Activated CD4-positive, alpha-beta T cell treated with anti-CD3 and anti-CD28 coated beads, Interleukin-2, amount 50 U/mL, for 48 hours (primary cell): Measurements from ENCODE around the gene NDUFC2.
"Not testable (repeated sequence)": the region's sequence is repeated elsewhere in the genome, so short reads cannot be mapped to it uniquely, and the experiment has no call there.

Experiments
- DNase-seq, 2 experiments: peaks; one replicate each; pipeline ENCODE4 v3.0.0-alpha.2; 2020

Gene NDUFC2

GRCh38 chr11:78028423-78028822 is 51.2 kb downstream of the NDUFC2 start:
- not testable (repeated sequence) for DNase-seq

- no peak for DNase-seq
These were observed 51.9 kb downstream of the NDUFC2 start for GRCh38 chr11:78027759-78028158.

GRCh38 chr11:78025378-78025777 is 54.3 kb downstream of the NDUFC2 start:
- DNase-seq, result no peak

- no peak for DNase-seq
These were observed 56.2 kb downstream of the NDUFC2 start for GRCh38 chr11:78023426-78023825.

GRCh38 chr11:78022397-78023396 is 57.0 kb downstream of the NDUFC2 start, which contains the start of gene KCTD14:
TSS of gene KCTD14 (minus strand) at chr11:78023276. CDS start at chr11:78023249, 27 bp downstream.
- DNase-seq, result no peak

GRCh38 chr11:78021611-78022010 is 58.1 kb downstream of the NDUFC2 start:
- DNase-seq, result no peak

GRCh38 chr11:78020246-78020645 is 59.4 kb downstream of the NDUFC2 start:
- DNase-seq, result no peak

GRCh38 chr11:78019808-78020207 is 59.9 kb downstream of the NDUFC2 start:
- DNase-seq, result no peak
